Esophagus squamous epithelium (tissue), 4 donors: ENCODE measurements around the gene DLL1.

Experiments used
- POLR2A ChIP-seq, 4 donors: fragments of 450-650 bp; IDR thresholded peaks; one replicate each; pipeline ENCODE4 v1.6.1; 2017; ENCODE audit warnings: antibody characterized with exemption in 4 of 4, mild to moderate bottlenecking in 4 of 4, moderate library complexity in 3 of 4
- TF ChIP-seq, protein P1 (sequence below), 6 experiments: fragments of 450-650 bp in 4 of 6; fragments of 200-600 bp in 2 of 6; sonication (generic) in 2 of 6; IDR thresholded peaks; one replicate each; pipeline ENCODE4 v1.5.1; 2016 to 2019; ENCODE audit warnings: antibody characterized with exemption in 6 of 6, mild to moderate bottlenecking in 4 of 6, moderate library complexity in 4 of 6

DNA sequence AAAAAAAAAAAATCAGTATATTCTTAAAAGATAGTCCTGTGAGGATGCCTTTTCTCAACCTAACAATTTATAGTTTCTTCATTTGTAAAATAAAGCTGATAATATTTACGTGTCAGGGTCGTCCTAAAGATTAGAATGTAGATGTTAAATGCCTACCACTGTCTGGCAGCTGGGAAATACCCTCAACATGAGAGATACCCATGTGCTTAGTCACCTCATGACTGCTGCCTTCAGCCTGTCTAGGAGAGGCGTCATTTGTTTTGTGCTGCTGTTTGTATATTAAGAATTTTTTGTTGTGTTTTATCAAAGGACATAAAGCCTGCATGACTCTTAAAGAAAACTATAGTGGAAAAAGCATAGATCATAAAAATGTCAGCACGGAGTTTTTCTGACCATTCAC, 25.2 kb upstream of the DLL1 start:
- TF ChIP-seq, protein P1, sequence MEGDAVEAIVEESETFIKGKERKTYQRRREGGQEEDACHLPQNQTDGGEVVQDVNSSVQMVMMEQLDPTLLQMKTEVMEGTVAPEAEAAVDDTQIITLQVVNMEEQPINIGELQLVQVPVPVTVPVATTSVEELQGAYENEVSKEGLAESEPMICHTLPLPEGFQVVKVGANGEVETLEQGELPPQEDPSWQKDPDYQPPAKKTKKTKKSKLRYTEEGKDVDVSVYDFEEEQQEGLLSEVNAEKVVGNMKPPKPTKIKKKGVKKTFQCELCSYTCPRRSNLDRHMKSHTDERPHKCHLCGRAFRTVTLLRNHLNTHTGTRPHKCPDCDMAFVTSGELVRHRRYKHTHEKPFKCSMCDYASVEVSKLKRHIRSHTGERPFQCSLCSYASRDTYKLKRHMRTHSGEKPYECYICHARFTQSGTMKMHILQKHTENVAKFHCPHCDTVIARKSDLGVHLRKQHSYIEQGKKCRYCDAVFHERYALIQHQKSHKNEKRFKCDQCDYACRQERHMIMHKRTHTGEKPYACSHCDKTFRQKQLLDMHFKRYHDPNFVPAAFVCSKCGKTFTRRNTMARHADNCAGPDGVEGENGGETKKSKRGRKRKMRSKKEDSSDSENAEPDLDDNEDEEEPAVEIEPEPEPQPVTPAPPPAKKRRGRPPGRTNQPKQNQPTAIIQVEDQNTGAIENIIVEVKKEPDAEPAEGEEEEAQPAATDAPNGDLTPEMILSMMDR (IDR thresholded peaks at IDR 0.05), result no peak
- TF ChIP-seq POLR2A (IDR thresholded peaks at IDR 0.05), result no peak
